Measurements from ENCODE around the gene ATG9B.

Gene ATG9B

DNA sequence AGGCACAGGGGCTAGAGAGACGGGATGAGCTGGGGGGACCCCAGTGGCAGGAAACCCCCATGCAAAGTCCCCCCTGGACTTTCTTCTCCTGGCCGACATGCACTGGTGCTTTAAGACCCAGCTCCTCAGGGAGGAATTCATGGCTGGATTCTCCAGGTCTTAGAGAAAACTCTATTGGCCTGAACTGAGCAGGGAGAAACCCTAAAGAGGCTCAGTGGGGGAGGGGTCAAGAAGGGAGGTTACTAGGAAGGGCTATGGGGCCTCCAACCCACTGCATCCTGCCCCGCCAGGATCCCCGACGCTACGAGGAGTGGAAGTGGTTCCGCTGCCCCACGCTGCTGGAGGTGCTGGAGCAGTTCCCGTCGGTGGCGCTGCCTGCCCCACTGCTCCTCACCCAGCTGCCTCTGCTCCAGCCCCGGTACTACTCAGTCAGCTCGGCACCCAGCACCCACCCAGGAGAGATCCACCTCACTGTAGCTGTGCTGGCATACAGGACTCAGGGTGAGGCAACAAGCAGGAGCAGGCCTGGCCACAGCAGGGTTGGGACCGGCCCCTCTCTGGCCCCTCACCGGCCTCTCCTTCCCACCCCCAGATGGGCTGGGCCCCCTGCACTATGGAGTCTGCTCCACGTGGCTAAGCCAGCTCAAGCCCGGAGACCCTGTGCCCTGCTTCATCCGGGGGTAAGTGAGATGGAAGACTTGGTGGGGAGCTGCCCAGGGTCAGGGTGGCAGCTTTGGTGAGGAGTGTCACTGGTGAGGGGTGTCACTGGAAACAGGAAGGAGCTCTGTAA lies 13.8 kb downstream of the ATG9B start:
- POLR2A ChIA-PET: interaction anchor here (1.3 kb wide), 1 partner anchor 18 kb away, joined by 6 read pairs; the partner anchor contains the start of gene ABCB8
- Histone ChIP-seq H3K36me3 (ENCODE audit: control insufficient read depth in 2 of 2, insufficient read depth in 1 of 2, low read length in 2 of 2) (no peaks in the 10 kb centered on the region), H3K4me3 (ENCODE audit: low read depth, low read length) (no peak overlapping the region), H3K27ac (ENCODE audit: extremely low read depth, low read depth, low read length) (no peak overlapping the region), H3K4me1 (ENCODE audit: control insufficient read depth, insufficient read depth, low read length) (no peaks in the 10 kb centered on the region), H3K9me3 (ENCODE audit: control insufficient read depth, insufficient read depth, low read depth, low read length) (no peaks in the 10 kb centered on the region)
- TF ChIP-seq, protein P1, sequence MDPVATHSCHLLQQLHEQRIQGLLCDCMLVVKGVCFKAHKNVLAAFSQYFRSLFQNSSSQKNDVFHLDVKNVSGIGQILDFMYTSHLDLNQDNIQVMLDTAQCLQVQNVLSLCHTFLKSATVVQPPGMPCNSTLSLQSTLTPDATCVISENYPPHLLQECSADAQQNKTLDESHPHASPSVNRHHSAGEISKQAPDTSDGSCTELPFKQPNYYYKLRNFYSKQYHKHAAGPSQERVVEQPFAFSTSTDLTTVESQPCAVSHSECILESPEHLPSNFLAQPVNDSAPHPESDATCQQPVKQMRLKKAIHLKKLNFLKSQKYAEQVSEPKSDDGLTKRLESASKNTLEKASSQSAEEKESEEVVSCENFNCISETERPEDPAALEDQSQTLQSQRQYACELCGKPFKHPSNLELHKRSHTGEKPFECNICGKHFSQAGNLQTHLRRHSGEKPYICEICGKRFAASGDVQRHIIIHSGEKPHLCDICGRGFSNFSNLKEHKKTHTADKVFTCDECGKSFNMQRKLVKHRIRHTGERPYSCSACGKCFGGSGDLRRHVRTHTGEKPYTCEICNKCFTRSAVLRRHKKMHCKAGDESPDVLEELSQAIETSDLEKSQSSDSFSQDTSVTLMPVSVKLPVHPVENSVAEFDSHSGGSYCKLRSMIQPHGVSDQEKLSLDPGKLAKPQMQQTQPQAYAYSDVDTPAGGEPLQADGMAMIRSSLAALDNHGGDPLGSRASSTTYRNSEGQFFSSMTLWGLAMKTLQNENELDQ (tag by site-specific recombination; IDR thresholded peaks at IDR 0.05; ENCODE audit: low read depth): no peak
- TF ChIP-seq ZNF830 (tag by site-specific recombination; IDR thresholded peaks at IDR 0.05; ENCODE audit: low read depth): no peak
- TF ChIP-seq ZFHX2 (tag by site-specific recombination; conservative IDR thresholded peaks at IDR 0.05): no peak
- TF ChIP-seq ZBTB8A (tag by site-specific recombination; IDR thresholded peaks at IDR 0.05): 0 out of 2 replicates have a peak, but pooled peaks have one; percentile 36
- TF ChIP-seq SP2 (tag by site-specific recombination; IDR thresholded peaks at IDR 0.05): peak; percentile 10; the same call in 1 of the 2 replicates
- peak; percentile 80; the same call in 1 of the 2 replicates for TF ChIP-seq ZNF600 (tag by site-specific recombination; IDR thresholded peaks at IDR 0.05)
- TF ChIP-seq GLIS2 (tag by site-specific recombination; IDR thresholded peaks at IDR 0.05): peak; percentile 43
- peak; percentile 20; the same call in 1 of the 2 replicates for TF ChIP-seq GLIS1 (tag by site-specific recombination; IDR thresholded peaks at IDR 0.05)
- 0 out of 2 replicates have a peak, but pooled peaks have one; percentile 8 for TF ChIP-seq ZBTB17 (tag by site-specific recombination; IDR thresholded peaks at IDR 0.05)
- CTCF ChIA-PET: interaction anchor here (0.6 to 2.9 kb wide), 17 partner anchors 8 to 306 kb away, joined by 3 to 27 read pairs (median 4); partner anchors contain the start of gene ATG9B

DNA sequence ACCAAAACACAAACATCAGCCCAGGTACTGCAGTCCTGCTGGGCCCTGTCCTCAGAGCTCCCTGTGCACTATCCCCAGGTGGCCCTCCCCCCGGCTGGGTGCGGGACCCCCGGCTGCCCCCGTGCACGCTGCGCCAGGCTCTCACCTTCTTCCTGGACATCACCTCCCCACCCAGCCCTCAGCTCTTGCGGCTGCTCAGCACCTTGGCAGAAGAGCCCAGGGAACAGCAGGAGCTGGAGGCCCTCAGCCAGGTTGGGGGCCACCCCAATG lies 14.3 kb downstream of the ATG9B start:
- CTCF ChIA-PET: interaction anchor here (0.6 to 2.9 kb wide), 8 partner anchors 9 to 306 kb away, joined by 3 to 26 read pairs (median 6); no protein-coding TSS in a partner anchor
- Histone ChIP-seq H3K4me3 (ENCODE audit: low read depth, low read length) (no peak overlapping the region), H3K9me3 (ENCODE audit: control insufficient read depth, insufficient read depth, low read depth, low read length) (no peaks in the 10 kb centered on the region)

DNA sequence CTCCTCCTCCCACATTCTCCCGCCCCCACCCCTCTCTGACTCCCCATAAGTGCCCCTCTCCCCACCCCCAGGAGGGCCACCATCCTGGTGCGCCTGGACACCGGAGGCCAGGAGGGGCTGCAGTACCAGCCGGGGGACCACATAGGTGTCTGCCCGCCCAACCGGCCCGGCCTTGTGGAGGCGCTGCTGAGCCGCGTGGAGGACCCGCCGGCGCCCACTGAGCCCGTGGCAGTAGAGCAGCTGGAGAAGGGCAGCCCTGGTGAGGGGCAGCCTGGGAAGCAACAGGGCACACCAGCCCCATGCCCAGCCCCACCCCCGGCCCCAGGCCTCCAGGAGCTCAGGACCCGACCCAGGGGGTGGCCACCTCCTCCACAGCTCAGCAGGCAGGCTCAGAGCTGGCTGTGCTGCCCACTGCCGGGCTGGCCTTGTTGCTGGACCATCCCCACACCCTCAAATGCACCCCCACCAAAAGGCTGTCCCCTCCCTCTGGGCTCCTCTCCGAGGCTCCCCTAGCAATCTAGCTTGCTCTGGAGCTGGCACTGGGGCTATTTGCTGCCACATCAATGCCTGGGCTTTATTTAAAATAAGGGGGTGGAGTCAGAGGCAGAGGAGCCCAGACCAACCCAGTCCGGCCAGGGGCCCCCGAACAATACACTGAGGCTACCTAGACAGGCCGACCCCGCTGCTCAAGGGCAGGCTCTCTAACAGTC lies 14.8 kb downstream of the ATG9B start:
- CTCF ChIA-PET: interaction anchor here (0.5 to 2.8 kb wide), 8 partner anchors 9 to 161 kb away, joined by 3 to 26 read pairs (median 5); no protein-coding TSS in a partner anchor
- POLR2A ChIA-PET: interaction anchor here (0.6 kb wide), 1 partner anchor 218 kb away, joined by 4 read pairs; no protein-coding TSS in a partner anchor
- no peak overlapping the region for H3K27ac ChIP-seq (ENCODE audit: extremely low read depth, low read depth, low read length)
- H3K9me3 ChIP-seq (ENCODE audit: control insufficient read depth, insufficient read depth, low read depth, low read length): no peaks in the 10 kb centered on the region
- no peaks in the 10 kb centered on the region for H3K4me1 ChIP-seq (ENCODE audit: control insufficient read depth, insufficient read depth, low read length)
- TF ChIP-seq ZNF677 (tag by site-specific recombination; IDR thresholded peaks at IDR 0.05) (no peak), GLIS1 (tag by site-specific recombination; IDR thresholded peaks at IDR 0.05) (peak; percentile 49)
- no peak overlapping the region for H3K4me3 ChIP-seq (ENCODE audit: low read depth, low read length)
- H3K36me3 ChIP-seq (ENCODE audit: control insufficient read depth in 2 of 2, insufficient read depth in 1 of 2, low read length in 2 of 2): no peaks in the 10 kb centered on the region

More for the DNA sequence above, 14.3 kb downstream of the ATG9B start:
- TF ChIP-seq HOXC10 (CRISPR knock-in tag; IDR thresholded peaks at IDR 0.05): no peak
- TF ChIP-seq ZNF341 (tag by site-specific recombination; IDR thresholded peaks at IDR 0.05; ENCODE audit: low read depth): 0 out of 2 replicates have a peak, but pooled peaks have one; percentile 27
- Histone ChIP-seq H3K36me3 (ENCODE audit: control insufficient read depth in 2 of 2, insufficient read depth in 1 of 2, low read length in 2 of 2) (no peaks in the 10 kb centered on the region), H3K4me1 (ENCODE audit: control insufficient read depth, insufficient read depth, low read length) (no peaks in the 10 kb centered on the region), H3K27ac (ENCODE audit: extremely low read depth, low read depth, low read length) (no peak overlapping the region)
- POLR2A ChIA-PET: interaction anchor here (0.6 kb wide), 1 partner anchor 217 kb away, joined by 4 read pairs; no protein-coding TSS in a partner anchor

All from HEK293 (cell line).